Measurements from ENCODE around the gene FCMR.
"Not testable (repeated sequence)": the region's sequence is repeated elsewhere in the genome, so short reads cannot be mapped to it uniquely, and the experiment has no call there.

FCMR gene

DNA sequence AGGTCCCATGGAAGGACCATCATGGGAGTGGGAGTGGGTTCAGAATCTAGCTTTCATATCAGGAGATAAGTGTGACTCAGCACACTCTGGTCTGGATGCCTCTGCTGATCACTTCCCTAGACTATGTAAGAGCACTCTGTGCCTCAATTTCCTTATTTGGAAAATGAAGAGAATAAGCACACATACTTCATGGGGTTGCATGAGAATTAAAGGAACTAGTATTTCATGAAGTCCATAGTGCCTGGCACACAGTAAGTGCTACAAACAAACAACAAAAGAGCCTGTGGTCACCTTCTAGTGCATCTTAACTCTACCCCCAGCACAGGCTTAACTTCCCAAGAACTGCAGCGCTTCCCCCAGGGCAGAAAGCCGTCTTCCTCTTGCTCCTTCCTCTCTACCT lies 65.9 kb downstream of the FCMR start:
- no peak overlapping the region for H3K4me3 ChIP-seq
- DNase-seq (ENCODE audit: low spot score in 2 of 2), result no peak
- in situ Hi-C loops (cut with MboI; ENCODE audit: low sequenced_read_pairs), result no loop called here
- no peaks in the 10 kb centered on the region for H3K36me3 ChIP-seq (replicated peaks)
- H3K4me1 ChIP-seq, result no peaks in the 10 kb centered on the region
- H3K9me3 ChIP-seq, result no peaks in the 10 kb centered on the region
- H3K27me3 ChIP-seq (ENCODE audit: low read depth), result peaks cover 2% of the 10 kb centered on the region; the same call in 1 of the 2 replicates

GRCh38 chr1:206854401-206855129 lies 67.2 kb downstream of the FCMR start:
- H3K4me1 ChIP-seq, result no peaks in the 10 kb centered on the region
- in situ Hi-C loops (cut with MboI; ENCODE audit: low sequenced_read_pairs), result no loop called here
- no peak for DNase-seq (ENCODE audit: low spot score in 2 of 2)
- no peak overlapping the region for H3K4me3 ChIP-seq
- peaks cover 15% of the 10 kb centered on the region for H3K27me3 ChIP-seq (ENCODE audit: low read depth)
- no peaks in the 10 kb centered on the region for H3K36me3 ChIP-seq (replicated peaks)
- H3K9me3 ChIP-seq, result no peaks in the 10 kb centered on the region

DNA sequence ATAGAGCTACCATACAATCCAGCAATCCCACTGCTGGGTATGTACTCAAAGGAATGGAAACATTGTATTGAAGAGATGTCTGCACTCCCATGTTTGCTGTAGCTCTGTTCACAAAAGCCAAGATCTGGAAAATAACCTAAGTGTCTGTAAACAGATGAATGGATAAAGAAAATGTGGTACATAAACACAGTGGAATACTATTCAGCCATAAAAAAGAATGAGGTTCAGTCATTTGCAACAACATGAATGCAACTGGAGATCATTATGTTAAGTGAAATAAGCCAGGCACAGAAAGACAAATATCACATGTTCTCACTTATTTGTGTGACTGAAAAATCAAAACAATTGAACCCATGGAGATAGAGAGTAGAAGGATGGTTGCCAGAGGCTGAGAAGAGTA lies 68.0 kb downstream of the FCMR start:
- H3K4me3 ChIP-seq; H3K4me1 ChIP-seq; H3K9me3 ChIP-seq; DNase-seq (ENCODE audit: low spot score in 2 of 2); H3K36me3 ChIP-seq (replicated peaks); in situ Hi-C loops (cut with MboI; ENCODE audit: low sequenced_read_pairs): not testable (repeated sequence)
- H3K27me3 ChIP-seq (ENCODE audit: low read depth), result peaks cover 17% of the 10 kb centered on the region
